Measurements from ENCODE around the gene ARHGDIB.

DNA sequence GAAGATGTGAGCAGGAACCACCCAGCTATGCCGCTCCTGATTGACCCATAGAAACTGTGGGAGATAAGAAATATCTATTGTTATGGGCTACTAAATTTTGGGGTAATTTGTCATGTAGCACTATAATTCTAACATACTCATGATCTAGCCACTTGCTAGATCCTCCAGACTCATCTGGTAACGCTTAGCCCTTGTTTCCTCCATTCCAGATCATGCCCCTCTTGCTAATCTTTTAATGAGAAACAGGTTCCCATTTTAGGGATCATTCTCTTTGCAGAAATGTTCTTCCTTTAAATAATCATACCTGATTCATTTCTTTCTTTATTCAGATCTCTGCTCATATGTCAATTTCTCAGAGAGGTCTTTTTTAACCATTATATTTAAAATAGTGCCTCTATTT, 3.8 kb upstream of the ARHGDIB start:
- TF ChIP-seq TAF1 (IDR thresholded peaks at IDR 0.05; ENCODE audit: low read depth) = no peak
- TF ChIP-seq MAX (IDR thresholded peaks at IDR 0.05) = no peak
- TF ChIP-seq CEBPB (IDR thresholded peaks at IDR 0.05) = no peak
- no peak for TF ChIP-seq REST (IDR thresholded peaks at IDR 0.05; ENCODE audit: low read depth)
- no peak for TF ChIP-seq RAD21 (IDR thresholded peaks at IDR 0.05; ENCODE audit: low read depth)
- no peak for TF ChIP-seq NFIC (IDR thresholded peaks at IDR 0.05)
- no peak for TF ChIP-seq EP300 (IDR thresholded peaks at IDR 0.05; ENCODE audit: borderline replicate concordance)
- TF ChIP-seq FOXM1 (IDR thresholded peaks at IDR 0.05; ENCODE audit: borderline replicate concordance, low read depth) = no peak
- TF ChIP-seq CREB1 (IDR thresholded peaks at IDR 0.05; ENCODE audit: low read depth) = no peak

Measured in Ishikawa (cell line).